ENCODE results near the gene ZC3HAV1L. TPM values are rescaled to one million over a fixed set of nuclear protein-coding genes. Genes with fewer than 3 reads are reported as not detected.
"Not testable (repeated sequence)": the region's sequence is repeated elsewhere in the genome, so short reads cannot be mapped to it uniquely, and the experiment has no call there.

Gene ZC3HAV1L
- polyA plus RNA-seq, 5 donors, result 15.5 to 27.7 (median 22.3) TPM

- DNase-seq, result no peak
Measured at GRCh38 chr7:139022286-139022685, 13.6 kb downstream of the ZC3HAV1L start.

- DNase-seq, result no peak
Measured at GRCh38 chr7:139018910-139019309, 16.9 kb downstream of the ZC3HAV1L start.

- DNase-seq, result peak; percentile 32 to 38
Measured at GRCh38 chr7:139016931-139017511, 18.8 kb downstream of the ZC3HAV1L start.

- no peak for DNase-seq
Measured at GRCh38 chr7:139011373-139011772, 24.5 kb downstream of the ZC3HAV1L start.

GRCh38 chr7:139004321-139005090 lies 31.3 kb downstream of the ZC3HAV1L start:
- DNase-seq, result no peak

- no peak for DNase-seq
Measured at GRCh38 chr7:138999414-138999813, 36.4 kb downstream of the ZC3HAV1L start.

GRCh38 chr7:138992052-138992531 lies 43.8 kb downstream of the ZC3HAV1L start:
- DNase-seq, result no peak

GRCh38 chr7:138987686-138988085 lies 48.2 kb downstream of the ZC3HAV1L start:
- DNase-seq, result no peak

GRCh38 chr7:138982204-138982623 lies 53.6 kb downstream of the ZC3HAV1L start:
- DNase-seq, result no peak

- peak; percentile 60 to 68 for DNase-seq
Measured at GRCh38 chr7:138981332-138982203, 54.3 kb downstream of the ZC3HAV1L start, which contains the start of gene KIAA1549. Gene KIAA1549 (minus strand): TSS chr7:138981389. CDS start chr7:138981269, 120 bp downstream.

- no peak for DNase-seq
Measured at GRCh38 chr7:138980563-138981291, 55.1 kb downstream of the ZC3HAV1L start.

GRCh38 chr7:138979988-138980562 lies 55.8 kb downstream of the ZC3HAV1L start:
- DNase-seq, result no peak

GRCh38 chr7:138979226-138979979 lies 56.4 kb downstream of the ZC3HAV1L start:
- DNase-seq, result no peak

GRCh38 chr7:138978541-138979184 lies 57.2 kb downstream of the ZC3HAV1L start:
- no peak for DNase-seq

- not testable (repeated sequence) for DNase-seq
Measured at GRCh38 chr7:138976161-138976560, 59.7 kb downstream of the ZC3HAV1L start.
